ENCODE results near the gene FZR1. TPM values are rescaled to one million over a fixed set of nuclear protein-coding genes. Genes with fewer than 3 reads are reported as not detected.

The FZR1 gene
- total and polyA plus RNA-seq, 8 donors = 15.1 to 34.2 (median 20.4) TPM

GRCh38 chr19:3474010-3474409, 32.1 kb upstream of the FZR1 start:
- no peak for TF ChIP-seq CTCF (IDR thresholded peaks at IDR 0.05)
- Histone ChIP-seq H3K27ac (peak overlapping the region in 1 of 4 donors; percentile 19), H3K4me1 (peaks cover 0 to 5% (median 0%) of the 10 kb centered on the region in 3 donors), H3K9me3 (no peaks in the 10 kb centered on the region), H3K27me3 (no peaks in the 10 kb centered on the region), H3K4me3 (no peak overlapping the region), H3K36me3 (no peaks in the 10 kb centered on the region)
- WGBS, 2 donors = 11 to 23% methylated on average over 8 of the region's 8 CpGs
- ATAC-seq (peak in 3 of 4 donors; percentile 28 to 68 (median 42)), FAIRE-seq (no peak), DNase-seq (peak in 2 of 6 donors; percentile 25 to 49)
- intact Hi-C loops (cut with DNase I) = loop anchor here in 2 of 3 donors (5.0 to 10.0 kb wide), 2 partner anchors 147 to 159 kb away; no protein-coding TSS in a partner anchor

- no peak for TF ChIP-seq CTCF (IDR thresholded peaks at IDR 0.05)
- intact Hi-C loops (cut with DNase I) = loop anchor here in 2 of 3 donors (5.0 to 10.0 kb wide), 2 partner anchors 147 to 160 kb away; no protein-coding TSS in a partner anchor
- no peaks in the 10 kb centered on the region for H3K36me3 ChIP-seq
- no peak for DNase-seq
- peaks cover 0 to 5% (median 0%) of the 10 kb centered on the region in 3 donors for H3K4me1 ChIP-seq
- H3K27me3 ChIP-seq = no peaks in the 10 kb centered on the region
- no peaks in the 10 kb centered on the region for H3K9me3 ChIP-seq
- H3K4me3 ChIP-seq = no peak overlapping the region
- no peak overlapping the region for H3K27ac ChIP-seq
- WGBS, 2 donors = 76 to 92% methylated on average over 2 of the region's 2 CpGs
- no peak for FAIRE-seq
- ATAC-seq = no peak
Observed at GRCh38 chr19:3474614-3475013, 31.5 kb upstream of the FZR1 start.

- FAIRE-seq (no peak), ATAC-seq (no peak), DNase-seq (no peak)
- Histone ChIP-seq H3K36me3 (no peaks in the 10 kb centered on the region), H3K9me3 (no peaks in the 10 kb centered on the region), H3K27me3 (no peaks in the 10 kb centered on the region), H3K4me3 (no peak overlapping the region), H3K27ac (no peak overlapping the region), H3K4me1 (peaks cover 0 to 5% (median 0%) of the 10 kb centered on the region in 3 donors)
- WGBS, 2 donors = 90 to 92% methylated on average over 4 of the region's 4 CpGs
- TF ChIP-seq CTCF (IDR thresholded peaks at IDR 0.05) = no peak
- intact Hi-C loops (cut with DNase I) = loop anchor here in 1 of 3 donors (10.0 kb wide), 1 partner anchor 161 kb away; no protein-coding TSS in a partner anchor
Observed at GRCh38 chr19:3475449-3475848, 30.7 kb upstream of the FZR1 start.

- TF ChIP-seq CTCF (IDR thresholded peaks at IDR 0.05) = no peak
- FAIRE-seq (no peak), DNase-seq (no peak), ATAC-seq (no peak)
- Histone ChIP-seq H3K4me1 (peaks cover 0 to 5% (median 0%) of the 10 kb centered on the region in 3 donors), H3K27me3 (no peaks in the 10 kb centered on the region), H3K4me3 (no peak overlapping the region), H3K27ac (no peak overlapping the region), H3K9me3 (no peaks in the 10 kb centered on the region), H3K36me3 (no peaks in the 10 kb centered on the region)
- intact Hi-C loops (cut with DNase I) = loop anchor here in 1 of 3 donors (10.0 kb wide), 1 partner anchor 162 kb away; no protein-coding TSS in a partner anchor
- 59 to 79% methylated on average over 2 of the region's 2 CpGs for WGBS, 2 donors
Observed at GRCh38 chr19:3476830-3477229, 29.3 kb upstream of the FZR1 start.

GRCh38 chr19:3477506-3477905, 28.6 kb upstream of the FZR1 start:
- no peak for ATAC-seq
- Histone ChIP-seq H3K9me3 (no peaks in the 10 kb centered on the region), H3K27me3 (no peaks in the 10 kb centered on the region), H3K4me3 (no peak overlapping the region), H3K4me1 (peaks cover 0 to 5% (median 0%) of the 10 kb centered on the region in 3 donors), H3K36me3 (no peaks in the 10 kb centered on the region), H3K27ac (no peak overlapping the region)
- DNase-seq = no peak
- TF ChIP-seq CTCF (IDR thresholded peaks at IDR 0.05) = no peak
- no peak for FAIRE-seq
- intact Hi-C loops (cut with DNase I) = loop anchor here in 1 of 3 donors (10.0 kb wide), 1 partner anchor 163 kb away; no protein-coding TSS in a partner anchor

Measured in pancreas (tissue), 10 donors.